IPS DF 6.9 (cell line): ENCODE data around the gene GLRA1.
A peak's percentile ranks its signal among the peaks of the same experiment; 100 is the strongest.

ENCODE experiments used
- DNase-seq: peaks from one replicate; pipeline ENCODE4 v3.0.0-alpha.2; 2013; ENCODE audit warnings: low read depth, low spot score
- H3K27ac ChIP-seq: one replicate; pipeline ENCODE4 v1.5.1; 2013; ENCODE audit warnings: low read length, control low read depth
- H3K27me3 ChIP-seq: 2 replicates; pipeline ENCODE4 v1.6.1; 2013; ENCODE audit warnings: mild to moderate bottlenecking, low read length; ENCODE audit not compliant: control insufficient read depth, insufficient read depth
- H3K36me3 ChIP-seq: 2 replicates; pipeline ENCODE4 v1.6.1; 2013; ENCODE audit warnings: low read length; ENCODE audit not compliant: control insufficient read depth, insufficient read depth
- H3K4me1 ChIP-seq: 2 replicates; pipeline ENCODE4 v1.6.1; 2013; ENCODE audit warnings: low read length; ENCODE audit not compliant: control insufficient read depth, insufficient read depth
- H3K4me3 ChIP-seq: 2 replicates; pipeline ENCODE4 v1.5.1; 2013; ENCODE audit warnings: mild to moderate bottlenecking, low read length
- H3K9me3 ChIP-seq: 2 replicates; pipeline ENCODE4 v1.6.1; 2013; ENCODE audit warnings: low read length, inconsistent platforms; ENCODE audit not compliant: control insufficient read depth, insufficient read depth
- WGBS: extraction: QIAGEN DNeasy Blood & Tissue Kit; methylation state at CpG from one replicate; pipeline ENCODE4 v1.1.7; 2013; ENCODE audit warnings: mixed read lengths, missing lambda C conversion rate; ENCODE audit not compliant: insufficient read length, insufficient coverage; 5-methylcytosine and 5-hydroxymethylcytosine counted together

Gene GLRA1

DNA sequence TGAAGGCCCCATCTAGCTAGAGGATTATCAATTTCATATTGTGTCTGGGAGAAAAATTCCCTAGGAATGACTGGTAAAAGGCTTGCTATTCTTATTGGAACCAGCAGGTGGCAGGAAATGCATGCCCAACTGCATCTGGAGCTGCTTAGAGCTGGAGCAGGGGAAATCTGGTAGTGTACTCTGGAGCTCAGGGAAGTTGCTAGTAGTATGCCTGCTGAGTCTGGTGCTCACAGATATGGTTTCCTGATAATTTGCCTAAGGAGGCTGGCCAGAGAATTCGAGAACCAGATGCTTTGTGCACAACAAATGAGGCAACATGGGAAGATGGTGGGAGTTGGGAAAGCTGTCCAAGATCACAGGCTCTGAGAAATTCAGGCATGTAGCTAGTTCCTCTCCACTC is 99.2 kb downstream of the GLRA1 start:
- Histone ChIP-seq H3K27me3 (no peaks in the 10 kb centered on the region), H3K36me3 (no peaks in the 10 kb centered on the region)

DNA sequence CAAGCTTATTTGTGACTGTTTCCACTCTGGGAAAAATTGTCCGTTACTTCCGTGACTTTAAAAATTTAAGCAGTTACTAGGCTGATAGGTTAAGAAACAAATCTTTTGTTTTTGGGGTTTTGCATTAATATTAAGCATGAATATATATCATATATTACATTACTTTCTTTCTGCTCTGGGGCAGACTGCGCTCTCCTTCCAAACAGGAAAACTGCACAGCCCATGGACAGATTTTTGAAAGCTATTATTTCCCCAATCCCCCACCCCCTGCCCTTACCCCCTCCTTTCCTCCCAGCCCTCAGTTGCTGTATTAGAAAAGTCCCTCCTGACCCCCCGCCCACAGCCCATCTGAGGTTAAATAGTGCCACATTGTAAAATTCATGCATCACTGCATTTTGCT is 102.5 kb downstream of the GLRA1 start:
- H3K27me3 ChIP-seq: no peaks in the 10 kb centered on the region
- no peaks in the 10 kb centered on the region for H3K9me3 ChIP-seq
- no peaks in the 10 kb centered on the region for H3K36me3 ChIP-seq
- no CpG with 5 or more reads among the region's 4 CpGs for WGBS
- no peak for DNase-seq
- H3K4me3 ChIP-seq: no peak overlapping the region
- H3K27ac ChIP-seq: no peak overlapping the region
- no peaks in the 10 kb centered on the region for H3K4me1 ChIP-seq

More for the DNA sequence above, 99.2 kb downstream of the GLRA1 start:
- Histone ChIP-seq H3K4me1 (no peaks in the 10 kb centered on the region), H3K4me3 (no peak overlapping the region), H3K9me3 (no peaks in the 10 kb centered on the region), H3K27ac (no peak overlapping the region)
- no CpG with 5 or more reads among the region's 1 CpG for WGBS
- peak; percentile 57 for DNase-seq

GRCh38 chr5:151820903-151821302 is 103.7 kb downstream of the GLRA1 start:
- Histone ChIP-seq H3K27me3 (no peaks in the 10 kb centered on the region), H3K4me1 (no peaks in the 10 kb centered on the region), H3K9me3 (no peaks in the 10 kb centered on the region), H3K4me3 (no peak overlapping the region), H3K27ac (no peak overlapping the region), H3K36me3 (no peaks in the 10 kb centered on the region)
- WGBS: no CpG with 5 or more reads among the region's 1 CpG
- no peak for DNase-seq

GRCh38 chr5:151820271-151820670 is 104.4 kb downstream of the GLRA1 start:
- Histone ChIP-seq H3K36me3 (no peaks in the 10 kb centered on the region), H3K9me3 (no peaks in the 10 kb centered on the region), H3K4me1 (no peaks in the 10 kb centered on the region), H3K27ac (no peak overlapping the region), H3K4me3 (no peak overlapping the region), H3K27me3 (no peaks in the 10 kb centered on the region)
- 100% methylated on average over 1 of the region's 3 CpGs for WGBS
- DNase-seq: no peak

- no peak overlapping the region for H3K4me3 ChIP-seq
- H3K4me1 ChIP-seq: no peaks in the 10 kb centered on the region
- H3K27ac ChIP-seq: no peak overlapping the region
- H3K27me3 ChIP-seq: no peaks in the 10 kb centered on the region
- DNase-seq: no peak
- H3K9me3 ChIP-seq: no peaks in the 10 kb centered on the region
- H3K36me3 ChIP-seq: no peaks in the 10 kb centered on the region
These were observed 104.8 kb downstream of the GLRA1 start for GRCh38 chr5:151819830-151820229.

GRCh38 chr5:151815051-151815450 is 109.6 kb downstream of the GLRA1 start:
- H3K36me3 ChIP-seq: peaks cover 2% of the 10 kb centered on the region; the same call in 1 of the 2 replicates
- no peaks in the 10 kb centered on the region for H3K9me3 ChIP-seq
- no peak overlapping the region for H3K4me3 ChIP-seq
- no peaks in the 10 kb centered on the region for H3K4me1 ChIP-seq
- no peak overlapping the region for H3K27ac ChIP-seq
- no CpG with 5 or more reads among the region's 1 CpG for WGBS
- DNase-seq: no peak
- no peaks in the 10 kb centered on the region for H3K27me3 ChIP-seq

GRCh38 chr5:151812757-151813309 is 111.8 kb downstream of the GLRA1 start:
- H3K4me3 ChIP-seq: no peak overlapping the region
- DNase-seq: no peak
- no CpG with 5 or more reads among the region's 2 CpGs for WGBS
- H3K9me3 ChIP-seq: no peaks in the 10 kb centered on the region
- H3K27me3 ChIP-seq: no peaks in the 10 kb centered on the region
- H3K36me3 ChIP-seq: peaks cover 4% of the 10 kb centered on the region; the same call in 1 of the 2 replicates
- no peak overlapping the region for H3K27ac ChIP-seq
- no peaks in the 10 kb centered on the region for H3K4me1 ChIP-seq

GRCh38 chr5:151811593-151812321 is 112.9 kb downstream of the GLRA1 start:
- Histone ChIP-seq H3K36me3 (peaks cover 4% of the 10 kb centered on the region; the same call in 1 of the 2 replicates), H3K4me3 (no peak overlapping the region), H3K4me1 (no peaks in the 10 kb centered on the region), H3K27ac (no peak overlapping the region), H3K27me3 (no peaks in the 10 kb centered on the region), H3K9me3 (no peaks in the 10 kb centered on the region)
- no peak for DNase-seq
- no CpG with 5 or more reads among the region's 5 CpGs for WGBS

DNA sequence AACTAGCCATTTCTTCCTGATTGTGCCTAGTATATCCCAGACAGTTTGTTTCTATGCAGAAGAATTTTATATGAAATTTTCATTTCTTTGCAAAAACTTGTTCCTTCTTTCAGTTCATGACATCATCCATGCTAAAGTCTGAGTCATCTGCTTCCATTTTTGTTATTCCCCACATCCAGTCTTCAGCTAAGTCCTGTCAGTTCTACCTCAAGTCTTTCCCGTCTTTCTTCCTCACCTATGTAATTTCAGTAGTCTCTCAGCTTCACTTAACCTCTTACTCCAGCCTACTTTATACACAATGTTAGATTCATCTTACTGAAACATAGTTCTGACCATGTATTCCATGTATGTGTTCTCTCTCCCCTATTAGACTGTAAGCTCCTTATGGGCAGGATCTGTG is 113.8 kb downstream of the GLRA1 start:
- Histone ChIP-seq H3K4me1 (no peaks in the 10 kb centered on the region), H3K36me3 (peaks cover 4% of the 10 kb centered on the region; the same call in 1 of the 2 replicates), H3K27me3 (no peaks in the 10 kb centered on the region), H3K27ac (no peak overlapping the region), H3K4me3 (no peak overlapping the region), H3K9me3 (no peaks in the 10 kb centered on the region)
- DNase-seq: no peak
- no CpG with 5 or more reads among the region's 1 CpG for WGBS

GRCh38 chr5:151810449-151810848 is 114.2 kb downstream of the GLRA1 start:
- no peak for DNase-seq
- Histone ChIP-seq H3K27ac (no peak overlapping the region), H3K4me1 (no peaks in the 10 kb centered on the region), H3K4me3 (no peak overlapping the region), H3K36me3 (peaks cover 4% of the 10 kb centered on the region; the same call in 1 of the 2 replicates), H3K27me3 (no peaks in the 10 kb centered on the region), H3K9me3 (no peaks in the 10 kb centered on the region)
- no CpG with 5 or more reads among the region's 1 CpG for WGBS
